SK-N-SH treated with all-trans-retinoic acid at 6 μM for 48 hours (cell line): ENCODE data around the gene GFM1.

Experiments used
- CREB5 ChIP-seq: fragments of 250-450 bp; sonication (Bioruptor Pico); IDR thresholded peaks from 2 replicates; pipeline ENCODE4 v1.5.1; 2020; ENCODE audit warnings: low read depth, mild to moderate bottlenecking, moderate library complexity
- PPARA ChIP-seq: fragments of 250-450 bp; sonication (Bioruptor Pico); IDR thresholded peaks from 2 replicates; pipeline ENCODE4 v1.5.0; 2020; ENCODE audit warnings: mild to moderate bottlenecking, borderline replicate concordance
- ZFP3 ChIP-seq: fragments of 250-450 bp; sonication (Bioruptor Pico); IDR thresholded peaks from 2 replicates; pipeline ENCODE4 v1.5.0; 2020; ENCODE audit warnings: mild to moderate bottlenecking, moderate library complexity
- ZFP30 ChIP-seq: fragments of 450-650 bp; formaldehyde crosslinking; IDR thresholded peaks from 2 replicates; pipeline ENCODE4 v1.5.0; 2022; ENCODE audit warnings: mild to moderate bottlenecking, moderate library complexity
- ZNF8 ChIP-seq: fragments of 450-650 bp; formaldehyde crosslinking; IDR thresholded peaks from 2 replicates; pipeline ENCODE4 v1.5.0; 2020; ENCODE audit warnings: mild to moderate bottlenecking, moderate library complexity

DNA sequence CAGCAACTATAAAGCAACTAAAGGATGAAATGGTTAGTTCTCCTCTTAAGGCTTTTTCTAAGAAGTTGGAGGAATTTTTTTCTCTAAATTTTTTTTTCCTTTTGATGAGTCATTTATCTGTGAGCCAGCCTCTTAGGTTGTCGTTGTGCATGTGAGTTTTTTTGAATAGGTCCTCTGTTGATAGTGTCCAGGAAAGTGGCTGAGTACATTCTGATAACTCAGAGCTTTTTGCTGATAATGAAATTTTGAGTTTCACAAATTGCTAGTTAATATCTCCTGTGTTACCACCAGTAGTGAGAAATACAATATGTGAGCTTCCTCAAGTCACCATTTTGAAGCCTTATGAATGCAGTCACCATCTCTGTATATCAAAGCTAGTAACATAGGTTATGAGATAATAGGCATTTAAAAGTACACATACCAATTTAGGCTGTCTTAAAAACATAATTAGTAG lies 35.2 kb downstream of the GFM1 start:
- TF ChIP-seq CREB5, result no peak
- no peak for TF ChIP-seq ZFP3
- TF ChIP-seq ZFP30, result no peak
- no peak for TF ChIP-seq ZNF8 (CRISPR knock-in tag)
- TF ChIP-seq PPARA (CRISPR knock-in tag), result no peak
